Stimulated activated CD4-positive, alpha-beta T cell treated with anti-CD3 and anti-CD28 coated beads, Interleukin-12 subunit alpha, Interleukin-12 subunit beta, amount 100 ng/mL, for 24 hours (primary cell): ENCODE data around the gene BCKDK.
A peak's percentile ranks its signal among the peaks of the same experiment; 100 is the strongest.

Experiments used
- DNase-seq, 2 experiments: peaks; one replicate each; pipeline ENCODE4 v3.0.0-alpha.2; 2020; ENCODE audit warnings: low read depth in 2 of 2

Gene BCKDK

DNA sequence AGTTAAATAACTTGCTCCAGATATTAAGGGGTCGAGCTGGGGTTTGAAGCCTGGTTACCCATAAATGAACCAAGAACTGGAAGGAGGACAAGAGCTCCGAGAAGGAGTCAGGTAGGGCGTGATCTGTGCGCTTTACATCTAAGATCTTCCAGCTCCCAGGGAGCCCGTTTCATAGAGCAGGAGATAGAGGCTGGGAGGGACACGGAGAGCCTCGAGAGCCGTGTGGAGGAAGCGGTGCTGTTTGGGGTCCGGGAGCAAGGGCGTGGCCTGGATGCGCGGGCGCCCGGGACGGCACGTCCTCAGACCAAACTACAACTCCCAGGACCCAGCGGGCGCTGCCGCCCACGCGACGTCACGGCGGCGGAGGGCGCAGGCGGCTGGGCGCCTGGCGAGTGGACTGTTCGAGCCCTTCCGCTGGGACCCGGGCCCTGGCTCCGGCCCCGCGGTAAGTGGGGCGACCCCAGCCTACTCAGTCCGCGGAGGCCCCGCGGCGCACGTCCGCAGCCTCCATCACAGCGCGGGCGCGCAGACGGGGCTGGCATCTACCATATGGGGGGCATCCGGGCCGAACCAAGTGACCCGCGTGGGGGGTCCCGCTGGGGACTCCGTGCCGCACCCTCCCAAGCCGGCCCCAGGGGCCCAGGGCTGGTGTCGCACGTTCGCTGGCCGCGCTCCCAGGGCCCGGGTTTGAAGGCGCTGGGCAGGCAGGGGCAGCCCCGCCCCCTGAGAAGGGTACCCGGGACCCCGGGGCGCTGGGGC, at the start of gene BCKDK:
TSS of gene BCKDK (plus strand) at position 352 of the 759 bp plus-strand sequence. CDS start 838 bp downstream, outside the sequence.
- peak; percentile 58 to 74 for DNase-seq

- no peak for DNase-seq
These were observed 46.9 kb upstream of the BCKDK start for GRCh38 chr16:31061126-31061812.

GRCh38 chr16:31061813-31062440, 46.3 kb upstream of the BCKDK start:
- DNase-seq: no peak

DNA sequence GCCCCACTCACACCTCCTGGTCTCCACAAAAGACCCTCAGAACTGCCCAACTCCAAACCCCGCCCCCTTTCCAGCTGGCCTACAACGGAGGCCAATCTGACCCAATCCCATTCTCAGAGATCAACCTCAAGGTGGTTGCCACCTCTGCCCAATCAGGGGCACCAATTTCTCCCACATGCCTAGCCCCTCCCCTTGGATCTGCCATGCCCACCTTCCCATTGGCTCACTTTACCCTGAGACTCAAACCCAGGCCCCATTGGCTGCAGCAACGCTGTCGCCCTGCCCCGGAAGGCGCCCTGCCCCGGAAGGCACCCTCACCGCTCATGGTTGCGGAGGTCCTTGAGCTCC, 44.7 kb upstream of the BCKDK start:
- DNase-seq: no peak

GRCh38 chr16:31063843-31064611, 44.2 kb upstream of the BCKDK start:
- DNase-seq: no peak

DNA sequence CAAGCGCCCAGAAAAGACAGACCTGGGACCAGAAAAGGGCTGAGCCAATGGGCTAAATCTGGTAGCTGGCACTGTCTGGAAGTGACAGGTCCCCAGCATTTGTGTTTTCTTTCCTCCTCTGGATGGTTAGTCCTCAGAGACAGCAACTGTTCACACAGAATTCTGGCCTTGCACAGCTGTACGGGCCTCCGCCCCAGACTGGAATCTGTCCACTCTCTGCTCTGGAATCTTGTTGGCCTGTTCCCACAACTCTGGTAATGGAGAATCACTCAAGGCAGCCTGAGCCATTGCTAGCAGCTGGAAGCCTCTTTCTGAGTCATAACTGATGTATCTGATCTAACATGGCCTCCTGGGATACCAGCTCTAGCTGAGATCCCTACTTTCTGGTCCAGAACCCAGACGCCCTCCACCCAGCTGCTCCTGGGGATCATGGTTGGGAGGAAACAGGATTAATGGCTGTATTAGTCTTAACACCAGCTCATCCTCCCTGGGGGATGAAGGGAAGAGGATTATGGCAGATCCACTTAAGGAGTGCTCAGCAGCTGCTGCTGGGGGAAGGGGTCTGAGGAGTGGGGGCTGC, 43.2 kb upstream of the BCKDK start:
- DNase-seq: no peak

DNA sequence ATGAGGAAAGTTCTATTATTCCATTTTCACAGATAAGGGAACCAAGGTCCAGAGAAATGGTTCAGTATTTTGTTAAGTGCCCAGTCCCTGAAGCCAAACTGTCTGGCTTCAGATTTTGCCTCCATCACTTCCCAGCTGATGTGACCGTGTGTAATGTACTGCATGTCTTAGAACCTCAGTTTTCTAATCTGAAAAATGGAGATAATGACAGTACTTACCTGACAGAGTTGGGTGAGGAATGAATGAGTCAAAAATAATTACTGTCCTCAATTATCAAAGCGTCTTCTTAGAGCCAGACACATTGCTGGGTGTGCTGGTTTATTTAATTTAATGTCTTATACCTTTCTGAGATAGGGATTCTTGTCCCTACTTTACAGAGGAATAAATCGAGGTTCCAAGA, 40.8 kb upstream of the BCKDK start:
- no peak for DNase-seq

GRCh38 chr16:31071861-31072260, 36.3 kb upstream of the BCKDK start:
- no peak for DNase-seq

DNA sequence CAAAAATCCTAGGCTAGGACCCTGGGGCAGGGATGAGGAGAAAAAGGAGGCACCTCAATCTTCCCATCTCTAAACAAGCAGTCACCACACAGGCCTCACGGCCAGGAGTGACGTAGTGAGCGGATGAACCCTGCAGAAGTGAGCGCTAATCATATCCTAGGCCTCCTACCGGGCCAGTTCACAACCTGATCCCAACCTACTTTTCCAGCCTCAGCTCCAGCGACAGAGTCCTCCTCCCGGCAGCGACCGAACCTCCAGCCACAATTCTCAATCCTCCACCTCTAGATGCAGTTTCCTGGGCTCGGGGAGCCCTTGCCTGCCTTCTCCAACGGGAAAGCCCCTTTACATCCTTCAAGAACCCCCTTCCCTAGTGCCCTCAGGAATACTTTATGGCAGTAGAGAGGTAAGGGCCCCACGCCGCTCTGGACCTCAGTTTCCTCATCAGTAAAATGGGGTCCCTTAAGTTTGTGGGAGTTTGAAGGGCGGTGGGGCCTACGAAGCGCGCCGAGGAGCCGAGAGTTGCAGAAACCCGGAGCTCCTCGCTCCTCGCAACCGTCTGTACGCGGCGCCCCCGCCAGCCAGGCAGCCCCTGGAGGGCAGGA, 35.5 kb upstream of the BCKDK start:
- DNase-seq: peak in 1 of 2 experiments; percentile 24

DNA sequence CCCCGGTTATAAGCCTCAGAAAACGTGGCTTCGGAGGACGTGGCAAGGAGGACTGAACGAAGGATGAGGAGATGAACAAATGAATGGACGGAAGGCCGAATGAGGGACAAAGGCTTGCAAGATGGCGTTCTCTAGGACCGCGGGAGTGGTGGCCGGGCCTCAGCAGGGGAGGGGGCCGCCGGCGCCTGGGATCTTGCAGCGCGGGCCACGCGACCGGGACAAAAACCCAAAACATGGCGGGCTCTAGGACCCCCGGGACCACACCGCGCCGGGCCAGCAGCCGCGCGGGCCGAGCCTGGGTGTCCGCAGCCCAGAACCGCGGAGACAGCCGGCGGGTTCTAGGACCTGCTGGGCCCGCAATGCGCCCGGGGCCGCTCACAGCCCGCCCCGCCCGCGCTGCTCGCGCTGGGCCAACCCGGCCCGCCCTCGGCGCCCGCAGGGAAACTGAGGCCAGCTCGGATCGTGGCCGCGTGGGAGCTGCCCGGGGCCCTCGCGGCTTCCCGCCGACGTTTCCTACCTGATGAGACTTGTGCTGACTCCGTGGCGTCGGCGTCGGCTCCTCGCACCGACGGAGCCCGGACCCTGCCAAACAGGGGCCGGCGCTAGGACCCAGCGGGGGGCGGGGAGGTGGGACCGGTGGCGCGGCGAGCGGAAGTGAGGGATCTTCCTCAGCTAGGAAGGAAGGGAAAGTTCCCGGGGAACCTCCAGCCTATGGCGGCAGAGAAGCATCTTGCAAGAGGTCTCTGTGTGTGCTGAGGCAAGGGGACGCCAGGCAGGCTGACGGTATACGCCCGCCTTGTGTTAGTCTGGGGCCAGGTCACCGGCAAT, 34.8 kb upstream of the BCKDK start:
- DNase-seq: peak; percentile 77 to 91

- DNase-seq: peak; percentile 95 to 97
These were observed 34.0 kb upstream of the BCKDK start, which contains the start of the genes ZNF646 and ZNF668 for GRCh38 chr16:31073970-31074813. Gene ZNF646, plus strand, starts transcription at chr16:31074422. Its CDS starts 1,903 bp downstream, at chr16:31076325. Gene ZNF668, minus strand, starts transcription at chr16:31074240. Its CDS starts 9,781 bp downstream, at chr16:31064459.

DNA sequence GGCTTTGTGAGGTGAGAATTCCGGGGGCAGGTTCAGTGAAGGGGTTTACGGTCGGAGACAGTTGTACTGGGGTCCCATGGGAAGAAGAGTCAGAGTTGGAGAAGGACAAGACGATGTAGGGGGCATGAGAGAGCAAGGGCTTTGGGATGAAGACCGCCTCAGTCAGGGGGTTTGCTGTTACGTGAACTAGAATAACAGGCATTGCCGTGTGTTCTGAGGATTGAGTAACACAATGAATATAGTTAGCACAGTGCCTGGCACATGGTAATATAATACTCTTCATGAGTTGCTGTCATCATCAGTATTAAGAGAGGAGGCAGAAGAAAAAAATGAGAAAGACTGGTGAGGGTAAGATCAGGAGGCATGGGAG, 33.4 kb upstream of the BCKDK start:
- no peak for DNase-seq

DNA sequence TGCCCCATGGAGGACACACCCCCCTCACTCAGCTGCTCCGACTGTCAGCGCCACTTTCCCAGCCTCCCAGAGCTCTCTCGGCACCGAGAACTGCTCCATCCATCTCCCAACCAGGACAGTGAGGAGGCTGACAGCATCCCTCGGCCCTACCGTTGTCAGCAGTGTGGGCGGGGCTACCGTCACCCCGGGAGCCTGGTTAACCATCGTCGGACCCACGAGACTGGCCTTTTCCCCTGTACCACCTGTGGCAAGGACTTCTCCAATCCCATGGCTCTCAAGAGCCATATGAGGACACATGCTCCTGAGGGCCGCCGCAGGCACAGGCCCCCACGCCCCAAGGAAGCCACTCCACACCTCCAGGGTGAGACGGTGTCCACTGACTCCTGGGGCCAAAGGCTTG, 31.9 kb upstream of the BCKDK start:
- DNase-seq: no peak

- no peak for DNase-seq
These were observed 31.2 kb upstream of the BCKDK start for GRCh38 chr16:31077024-31077423.

DNA sequence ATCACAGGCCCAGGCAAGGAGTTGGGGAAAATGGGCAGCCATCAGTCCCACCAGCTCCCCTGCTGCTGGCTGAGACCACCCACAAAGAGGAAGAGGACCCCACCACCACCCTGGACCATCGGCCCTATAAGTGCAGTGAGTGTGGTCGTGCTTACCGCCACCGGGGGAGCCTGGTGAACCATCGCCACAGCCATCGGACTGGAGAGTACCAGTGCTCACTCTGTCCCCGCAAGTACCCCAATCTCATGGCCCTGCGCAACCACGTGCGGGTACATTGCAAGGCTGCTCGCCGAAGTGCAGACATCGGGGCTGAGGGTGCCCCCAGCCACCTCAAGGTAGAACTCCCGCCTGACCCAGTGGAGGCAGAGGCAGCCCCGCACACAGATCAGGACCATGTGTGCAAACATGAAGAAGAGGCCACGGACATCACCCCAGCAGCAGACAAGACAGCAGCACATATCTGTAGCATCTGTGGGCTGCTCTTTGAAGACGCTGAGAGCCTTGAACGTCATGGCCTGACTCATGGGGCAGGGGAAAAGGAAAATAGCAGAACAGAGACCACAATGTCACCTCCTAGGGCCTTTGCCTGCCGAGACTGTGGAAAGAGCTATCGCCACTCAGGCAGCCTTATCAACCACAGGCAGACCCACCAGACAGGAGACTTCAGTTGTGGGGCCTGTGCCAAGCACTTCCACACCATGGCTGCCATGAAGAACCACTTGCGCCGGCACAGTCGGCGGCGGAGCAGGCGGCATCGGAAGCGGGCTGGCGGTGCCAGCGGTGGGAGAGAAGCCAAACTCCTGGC, 30.4 kb upstream of the BCKDK start:
- DNase-seq: no peak

GRCh38 chr16:31078597-31079341, 29.4 kb upstream of the BCKDK start:
- DNase-seq: no peak

DNA sequence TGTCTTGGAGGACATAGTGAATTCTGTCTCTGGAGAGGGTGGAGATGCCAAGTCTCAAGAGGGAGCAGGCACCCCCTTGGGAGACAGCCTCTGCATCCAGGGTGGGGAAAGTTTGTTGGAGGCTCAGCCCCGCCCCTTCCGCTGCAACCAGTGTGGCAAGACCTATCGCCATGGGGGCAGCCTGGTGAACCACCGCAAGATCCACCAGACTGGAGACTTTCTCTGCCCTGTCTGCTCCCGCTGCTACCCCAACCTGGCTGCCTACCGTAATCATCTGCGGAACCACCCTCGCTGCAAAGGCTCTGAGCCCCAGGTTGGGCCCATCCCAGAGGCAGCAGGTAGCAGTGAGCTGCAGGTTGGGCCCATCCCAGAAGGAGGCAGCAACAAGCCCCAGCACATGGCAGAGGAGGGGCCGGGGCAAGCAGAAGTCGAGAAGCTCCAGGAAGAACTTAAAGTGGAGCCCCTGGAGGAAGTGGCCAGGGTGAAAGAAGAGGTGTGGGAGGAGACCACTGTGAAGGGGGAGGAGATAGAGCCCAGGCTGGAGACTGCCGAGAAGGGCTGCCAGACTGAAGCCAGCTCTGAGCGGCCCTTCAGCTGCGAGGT, 28.7 kb upstream of the BCKDK start:
- DNase-seq: no peak
